ENCODE results near the gene PXYLP1. TPM values are rescaled to one million over a fixed set of nuclear protein-coding genes. Genes with fewer than 3 reads are reported as not detected.

PXYLP1 gene
- total and polyA plus RNA-seq, 2 of the 8 experiments (the other 6 are each of a cell fraction or from before 2014, with no cell fraction given): 19.4 to 20.6 TPM

GRCh38 chr3:141212101-141212500, 19.5 kb upstream of the PXYLP1 start:
- H2AK5ac ChIP-seq (ENCODE audit: low read depth, low read length): no peak overlapping the region; the same call in 1 of the 2 replicates
- ChIA-PET POLR2A (ENCODE audit: partially characterized antibody) (no interaction called here), CTCF (ENCODE audit: partially characterized antibody) (interaction anchor here (0.9 to 1.4 kb wide), 6 partner anchors 12 to 243 kb away, joined by 3 to 4 read pairs (median 4); no protein-coding TSS in a partner anchor)
- H3K79me1 ChIP-seq (ENCODE audit: low read depth, low read length): no peaks in the 10 kb centered on the region
- H2BK5ac ChIP-seq (ENCODE audit: low read depth, low read length): no peak overlapping the region
- H4K5ac ChIP-seq (ENCODE audit: insufficient read length, low read depth, low read length): no peak overlapping the region
- no peak overlapping the region for H4K8ac ChIP-seq (ENCODE audit: extremely low read depth, insufficient read depth, low read length)
- no peak overlapping the region for H2BK120ac ChIP-seq (replicated peaks; ENCODE audit: low read depth, low read length)
- H4K91ac ChIP-seq (replicated peaks; ENCODE audit: insufficient read length, low read length): no peak overlapping the region
- no peaks in the 10 kb centered on the region for H4K20me1 ChIP-seq (replicated peaks in 1 of 2; ENCODE audit: control insufficient read depth in 1 of 2, insufficient read depth in 2 of 2, low read length in 2 of 2)
- peaks cover 0 to 2% (median under 1%) of the 10 kb centered on the region in 4 experiments; a peak in 2 of 7 replicates for H3K4me1 ChIP-seq (replicated peaks in 1 of 4; ENCODE audit: control insufficient read depth in 3 of 4, insufficient read depth in 4 of 4, low read length in 3 of 4)
- H3K56ac ChIP-seq (replicated peaks; ENCODE audit: insufficient read length, low read depth, low read length): no peak overlapping the region
- no peak overlapping the region for H2BK12ac ChIP-seq (ENCODE audit: low read depth, low read length)
- no peak overlapping the region for H3K27ac ChIP-seq (ENCODE audit: low read depth, low read length)
- no peak overlapping the region for H3K4me3 ChIP-seq (ENCODE audit: extremely low read depth in 1 of 4, insufficient read depth in 2 of 4, low read depth in 3 of 4, low read length in 4 of 4)
- H3K23me2 ChIP-seq (ENCODE audit: low read depth, low read length): no peaks in the 10 kb centered on the region
- FAIRE-seq (no peak), DNase-seq (ENCODE audit: low read depth in 1 of 2, low spot score in 2 of 2) (no peak)
- no peaks in the 10 kb centered on the region for H3K9me3 ChIP-seq (ENCODE audit: insufficient read depth in 2 of 2, low read depth in 1 of 2, low read length in 1 of 2)
- no peak overlapping the region for H3K4me2 ChIP-seq (ENCODE audit: insufficient read depth in 1 of 2, low read depth in 2 of 2, low read length in 2 of 2)
- no peak overlapping the region for H3K14ac ChIP-seq (ENCODE audit: insufficient read length)
- no peak overlapping the region for H3K9ac ChIP-seq (replicated peaks in 1 of 4; ENCODE audit: extremely low read depth in 1 of 4, low read depth in 3 of 4, low read length in 3 of 4)
- no peaks in the 10 kb centered on the region for H3K79me2 ChIP-seq (ENCODE audit: control insufficient read depth in 1 of 2, insufficient read depth in 2 of 2, low read length in 2 of 2)
- H2BK15ac ChIP-seq (ENCODE audit: low read length): no peak overlapping the region
- WGBS, 2 experiments (ENCODE audit: extremely low coverage in 1 of 2, insufficient coverage in 1 of 2, insufficient read length in 1 of 2, insufficient replicate concordance in 2 of 2, low coverage in 1 of 2, low lambda C conversion rate in 2 of 2, missing lambda C conversion rate in 1 of 2): 93% methylated on average over 2 of the region's 2 CpGs; no CpG with 5 or more reads in 1 of the 2 experiments
- H3K18ac ChIP-seq (ENCODE audit: extremely low read depth, low read length): no peak overlapping the region
- no peaks in the 10 kb centered on the region for H3K36me3 ChIP-seq (ENCODE audit: control insufficient read depth in 2 of 4, insufficient read depth in 4 of 4, low read length in 3 of 4)
- H3K27me3 ChIP-seq (replicated peaks in 1 of 4; ENCODE audit: control insufficient read depth in 3 of 4, extremely low read depth in 1 of 4, insufficient read depth in 3 of 4, low read length in 3 of 4): no peaks in the 10 kb centered on the region
- no peak overlapping the region for H2BK20ac ChIP-seq (ENCODE audit: low read length)
- H3K23ac ChIP-seq (ENCODE audit: insufficient read length): no peak overlapping the region
- H3K4ac ChIP-seq (replicated peaks; ENCODE audit: insufficient read length, low read depth, low read length): no peak overlapping the region
- H2AFZ ChIP-seq (ENCODE audit: low read length): no peak overlapping the region
- TF ChIP-seq ASH2L (IDR thresholded peaks at IDR 0.05; ENCODE audit: low read length) (no peak), USF2 (IDR thresholded peaks at IDR 0.05; ENCODE audit: low read length) (no peak), JUND (IDR thresholded peaks at IDR 0.05; ENCODE audit: low read length) (no peak), CBX8 (IDR thresholded peaks at IDR 0.05; ENCODE audit: borderline replicate concordance, low read depth, low read length) (no peak), CREB1 (IDR thresholded peaks at IDR 0.05) (no peak), RAD21 (IDR thresholded peaks at IDR 0.05 in 1 of 2, conservative IDR thresholded peaks at IDR 0.05 in 1 of 2; ENCODE audit: low read depth in 2 of 2, low read length in 2 of 2) (no peak), POU5F1 (IDR thresholded peaks at IDR 0.05; ENCODE audit: low read depth, low read length) (no peak), PHF8 (conservative IDR thresholded peaks at IDR 0.05; ENCODE audit: low read depth, low read length) (no peak), RXRA (IDR thresholded peaks at IDR 0.05; ENCODE audit: insufficient read depth, low read depth, low read length) (no peak)
- TF ChIP-seq, protein P1, sequence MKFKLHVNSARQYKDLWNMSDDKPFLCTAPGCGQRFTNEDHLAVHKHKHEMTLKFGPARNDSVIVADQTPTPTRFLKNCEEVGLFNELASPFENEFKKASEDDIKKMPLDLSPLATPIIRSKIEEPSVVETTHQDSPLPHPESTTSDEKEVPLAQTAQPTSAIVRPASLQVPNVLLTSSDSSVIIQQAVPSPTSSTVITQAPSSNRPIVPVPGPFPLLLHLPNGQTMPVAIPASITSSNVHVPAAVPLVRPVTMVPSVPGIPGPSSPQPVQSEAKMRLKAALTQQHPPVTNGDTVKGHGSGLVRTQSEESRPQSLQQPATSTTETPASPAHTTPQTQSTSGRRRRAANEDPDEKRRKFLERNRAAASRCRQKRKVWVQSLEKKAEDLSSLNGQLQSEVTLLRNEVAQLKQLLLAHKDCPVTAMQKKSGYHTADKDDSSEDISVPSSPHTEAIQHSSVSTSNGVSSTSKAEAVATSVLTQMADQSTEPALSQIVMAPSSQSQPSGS (IDR thresholded peaks at IDR 0.05; ENCODE audit: low read length): no peak
- TF ChIP-seq, protein P2, sequence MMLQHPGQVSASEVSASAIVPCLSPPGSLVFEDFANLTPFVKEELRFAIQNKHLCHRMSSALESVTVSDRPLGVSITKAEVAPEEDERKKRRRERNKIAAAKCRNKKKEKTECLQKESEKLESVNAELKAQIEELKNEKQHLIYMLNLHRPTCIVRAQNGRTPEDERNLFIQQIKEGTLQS (IDR thresholded peaks at IDR 0.05; ENCODE audit: insufficient read depth, low read depth, low read length): no peak
